Activated gamma-delta T cell (primary cell): ENCODE data around the gene SEMA6C.
"Not testable (repeated sequence)": the region's sequence is repeated elsewhere in the genome, so short reads cannot be mapped to it uniquely, and the experiment has no call there.

Source experiments
- DNase-seq: peaks from one replicate; lab custom pipeline; 2025; lab: John Stamatoyannopoulos, UW
- total RNA-seq, 2 donors: gene quantifications; one replicate each; lab custom pipeline; 2026; lab: John Stamatoyannopoulos, UW

SEMA6C gene, protein sequence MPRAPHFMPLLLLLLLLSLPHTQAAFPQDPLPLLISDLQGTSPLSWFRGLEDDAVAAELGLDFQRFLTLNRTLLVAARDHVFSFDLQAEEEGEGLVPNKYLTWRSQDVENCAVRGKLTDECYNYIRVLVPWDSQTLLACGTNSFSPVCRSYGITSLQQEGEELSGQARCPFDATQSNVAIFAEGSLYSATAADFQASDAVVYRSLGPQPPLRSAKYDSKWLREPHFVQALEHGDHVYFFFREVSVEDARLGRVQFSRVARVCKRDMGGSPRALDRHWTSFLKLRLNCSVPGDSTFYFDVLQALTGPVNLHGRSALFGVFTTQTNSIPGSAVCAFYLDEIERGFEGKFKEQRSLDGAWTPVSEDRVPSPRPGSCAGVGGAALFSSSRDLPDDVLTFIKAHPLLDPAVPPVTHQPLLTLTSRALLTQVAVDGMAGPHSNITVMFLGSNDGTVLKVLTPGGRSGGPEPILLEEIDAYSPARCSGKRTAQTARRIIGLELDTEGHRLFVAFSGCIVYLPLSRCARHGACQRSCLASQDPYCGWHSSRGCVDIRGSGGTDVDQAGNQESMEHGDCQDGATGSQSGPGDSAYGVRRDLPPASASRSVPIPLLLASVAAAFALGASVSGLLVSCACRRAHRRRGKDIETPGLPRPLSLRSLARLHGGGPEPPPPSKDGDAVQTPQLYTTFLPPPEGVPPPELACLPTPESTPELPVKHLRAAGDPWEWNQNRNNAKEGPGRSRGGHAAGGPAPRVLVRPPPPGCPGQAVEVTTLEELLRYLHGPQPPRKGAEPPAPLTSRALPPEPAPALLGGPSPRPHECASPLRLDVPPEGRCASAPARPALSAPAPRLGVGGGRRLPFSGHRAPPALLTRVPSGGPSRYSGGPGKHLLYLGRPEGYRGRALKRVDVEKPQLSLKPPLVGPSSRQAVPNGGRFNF
- total RNA-seq = 7.9 to 10.2 reads per million in 2 donors

DNA sequence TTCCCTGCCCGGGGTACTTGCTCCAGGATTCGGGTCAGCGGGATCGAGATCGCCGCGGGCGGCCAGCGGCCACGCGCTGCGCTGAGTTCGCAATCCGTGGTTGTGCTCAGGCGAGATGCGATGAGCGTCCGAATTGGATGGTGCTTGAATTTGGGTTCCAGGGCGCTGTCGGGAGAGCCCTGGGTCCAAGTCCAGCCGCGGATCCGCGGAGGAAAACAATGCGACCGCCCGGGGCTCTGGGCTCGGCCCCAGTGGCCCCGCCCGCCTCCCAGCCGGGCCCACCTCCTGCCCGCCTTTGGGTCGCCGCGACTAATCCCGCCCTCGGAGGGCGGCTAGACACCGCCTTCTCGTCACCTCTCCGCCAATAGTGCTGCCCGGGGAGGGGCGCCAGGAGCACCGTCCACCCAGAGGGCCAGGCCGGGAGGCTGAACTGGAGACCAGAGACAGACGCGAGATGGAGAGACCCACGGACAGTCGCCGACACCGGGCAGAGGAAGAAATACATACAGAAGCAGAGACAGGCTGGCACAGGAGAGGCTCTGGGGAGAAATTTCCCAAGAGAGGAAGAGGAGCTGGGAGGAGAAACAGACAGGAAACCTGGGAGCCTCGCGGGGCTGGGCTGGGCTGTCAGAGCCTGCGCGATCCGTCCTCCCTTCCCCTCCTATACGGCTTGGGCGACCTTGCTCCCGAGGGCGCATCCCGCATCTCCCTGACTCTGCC is at the start of gene SEMA6C:
TSS of gene SEMA6C (minus strand) at position 220 of the 720 bp plus-strand sequence. CDS start 4,010 bp downstream, outside the sequence.
- peak; percentile 78 for DNase-seq

DNA sequence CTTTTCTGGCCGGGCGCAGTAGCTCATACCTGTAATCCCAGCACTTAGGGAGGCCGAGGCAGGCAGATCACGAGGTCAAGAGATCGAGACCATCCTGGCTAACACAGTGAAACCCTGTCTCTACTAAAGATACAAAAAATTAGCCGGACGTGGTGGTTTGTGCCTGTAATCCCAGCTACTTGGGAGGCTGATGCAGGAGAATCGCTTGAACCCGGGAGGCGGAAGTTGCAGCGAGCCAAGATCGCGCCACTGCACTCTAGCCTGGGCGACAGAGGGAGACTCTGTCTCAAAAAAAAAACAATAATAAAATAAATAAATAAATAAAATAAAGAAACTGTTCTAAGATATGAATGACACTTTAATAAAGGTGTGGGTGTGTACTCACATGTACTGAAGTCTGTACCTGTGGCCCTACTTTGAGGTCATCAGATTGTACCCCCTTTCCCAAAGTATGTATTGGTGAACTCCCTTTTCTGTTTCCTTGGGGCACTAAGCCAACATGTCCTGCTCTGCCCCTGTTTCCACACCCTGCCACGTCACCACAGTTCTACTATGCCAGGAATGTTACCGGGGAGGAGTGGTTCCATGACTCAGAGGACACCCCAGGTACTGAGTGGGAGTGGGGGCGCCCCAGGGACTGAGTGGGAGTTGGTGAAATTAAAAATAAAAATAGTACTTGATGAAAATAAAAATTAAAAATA is 48.6 kb upstream of the SEMA6C start:
- not testable (repeated sequence) for DNase-seq

DNA sequence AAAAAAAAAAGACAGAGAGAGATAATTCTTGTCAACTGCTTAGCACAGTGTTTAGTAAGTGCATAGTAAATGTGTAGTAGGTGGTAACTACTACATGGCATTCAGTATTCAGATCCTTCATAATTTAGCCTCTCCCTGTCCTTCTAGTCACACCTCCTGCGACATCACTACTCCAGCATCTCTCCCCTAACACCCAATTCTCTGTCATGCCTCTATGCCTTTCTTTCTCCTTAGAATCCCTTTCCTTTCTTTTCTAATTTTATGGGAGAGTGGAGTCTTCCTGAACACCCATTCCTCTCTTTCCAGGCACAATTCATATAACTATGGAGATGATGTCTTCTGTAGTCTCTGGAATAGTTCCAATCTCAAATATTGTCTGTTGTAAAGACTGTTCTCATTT is 47.4 kb upstream of the SEMA6C start:
- DNase-seq = no peak

DNA sequence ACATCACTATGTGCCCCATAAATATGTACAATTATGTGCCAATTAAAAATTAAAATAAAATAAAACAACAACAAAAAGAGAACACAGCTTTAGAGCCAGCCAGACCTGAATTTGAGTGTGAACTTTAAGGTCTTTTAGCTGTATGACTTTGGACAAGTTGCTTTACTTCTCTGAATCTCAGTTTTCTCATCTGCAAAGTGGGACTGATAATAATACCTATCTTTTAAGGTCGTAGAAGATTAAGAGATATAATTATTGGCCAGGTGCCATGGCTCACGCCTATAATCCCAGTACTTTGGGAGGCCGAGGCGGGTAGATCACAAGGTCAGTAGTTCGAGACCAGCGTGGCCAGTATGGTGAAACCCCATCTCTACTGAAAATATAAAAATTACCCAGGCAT is 46.9 kb upstream of the SEMA6C start:
- DNase-seq = no peak

DNA sequence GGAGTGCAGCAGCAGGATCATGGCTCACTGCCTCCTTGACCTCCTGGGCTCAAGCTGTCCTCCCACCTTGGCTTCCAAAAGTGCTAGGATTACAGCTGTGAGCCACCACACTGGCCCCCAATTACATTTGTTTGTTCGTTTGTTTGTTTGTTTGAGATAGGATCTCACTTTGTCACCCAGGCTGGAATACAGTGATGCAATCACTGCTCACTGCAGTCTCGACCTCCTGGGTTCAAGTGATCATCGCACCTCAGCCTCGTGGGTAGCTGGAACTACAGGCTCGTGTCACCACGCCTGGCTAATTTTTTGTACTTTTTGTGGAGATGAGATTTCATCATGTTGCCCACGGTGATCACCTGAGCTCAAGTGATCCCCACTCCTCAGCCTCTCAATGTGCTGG is 45.6 kb upstream of the SEMA6C start:
- no peak for DNase-seq

DNA sequence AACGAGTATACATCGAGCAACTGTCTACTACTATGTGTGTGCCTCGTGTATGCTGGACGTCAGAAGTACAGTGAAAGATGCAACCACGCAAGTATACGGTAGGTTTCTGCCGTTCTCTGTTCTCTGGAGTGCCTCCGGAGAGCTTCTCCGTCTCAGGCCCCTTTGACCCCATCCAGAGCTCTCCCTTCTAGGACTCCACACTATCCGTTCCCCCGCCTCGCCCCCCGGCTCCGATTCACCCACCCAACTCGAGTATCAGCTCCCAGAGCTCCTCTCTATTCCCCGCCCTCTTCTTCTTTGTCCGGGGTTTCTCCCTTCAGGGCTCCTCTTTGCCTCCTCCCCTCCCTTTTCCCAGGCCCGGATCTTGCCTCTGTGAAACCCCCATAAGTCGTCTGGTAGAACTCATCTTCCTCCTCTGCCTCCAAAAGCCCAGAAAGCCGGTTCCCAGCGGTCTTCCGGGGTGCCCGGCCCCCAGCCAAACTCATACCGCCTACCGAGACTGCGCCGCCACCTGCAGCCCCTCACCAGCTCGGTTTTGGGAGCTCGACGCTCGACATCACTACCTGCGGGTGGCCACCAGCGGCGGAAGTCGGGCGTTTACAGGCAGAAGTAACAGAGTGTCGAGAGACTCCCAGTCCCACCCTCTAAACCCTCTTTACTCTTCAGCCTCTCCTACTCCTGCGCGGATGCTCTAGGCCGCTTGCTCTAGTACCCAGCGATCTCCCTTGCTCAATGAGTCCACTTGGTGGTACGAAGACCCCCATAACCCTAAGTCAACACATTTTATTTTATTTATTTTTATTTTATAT is 43.4 kb upstream of the SEMA6C start, which contains the start of gene VPS72:
TSS of gene VPS72 (minus strand) at position 561 of the 809 bp plus-strand sequence. CDS start at position 485, 76 bp downstream.
- peak; percentile 65 for DNase-seq

DNA sequence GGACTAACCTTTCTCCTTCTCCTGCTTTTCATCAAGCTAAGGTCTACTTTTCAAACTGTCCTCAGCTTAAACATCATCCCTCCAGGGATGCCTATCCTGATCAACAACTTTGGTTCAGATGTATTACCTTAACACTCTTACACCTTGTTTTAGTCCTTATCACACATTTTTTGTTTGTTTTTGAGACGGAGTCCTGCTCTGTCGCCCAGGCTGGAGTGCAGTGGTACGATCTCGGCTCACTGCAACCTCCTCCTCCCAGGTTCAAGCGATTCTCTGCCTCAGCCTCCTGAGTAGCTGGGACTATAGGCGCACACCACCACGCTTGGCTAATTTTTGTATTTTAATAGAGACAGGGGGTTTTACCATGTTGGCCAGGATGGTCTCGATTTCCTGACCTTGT is 42.2 kb upstream of the SEMA6C start:
- not testable (repeated sequence) for DNase-seq

DNA sequence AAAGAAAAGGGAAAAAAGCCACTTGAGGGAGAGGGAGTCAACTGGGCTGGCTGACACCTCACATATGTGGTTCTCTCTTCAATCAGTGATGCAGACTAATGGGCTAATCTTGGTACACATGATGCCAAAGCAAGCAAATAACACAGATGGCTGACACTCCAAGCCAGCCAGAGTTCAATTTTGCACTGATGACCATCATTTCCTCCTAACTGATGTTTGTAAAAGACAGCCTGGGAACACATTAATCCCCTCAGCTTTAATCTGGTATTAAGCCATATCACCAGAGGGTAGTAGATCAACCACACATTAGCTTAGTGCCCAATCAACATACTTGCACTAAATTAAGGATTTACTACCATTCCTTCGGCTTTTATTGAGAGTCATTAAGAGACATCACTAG is 40.8 kb upstream of the SEMA6C start:
- no peak for DNase-seq

DNA sequence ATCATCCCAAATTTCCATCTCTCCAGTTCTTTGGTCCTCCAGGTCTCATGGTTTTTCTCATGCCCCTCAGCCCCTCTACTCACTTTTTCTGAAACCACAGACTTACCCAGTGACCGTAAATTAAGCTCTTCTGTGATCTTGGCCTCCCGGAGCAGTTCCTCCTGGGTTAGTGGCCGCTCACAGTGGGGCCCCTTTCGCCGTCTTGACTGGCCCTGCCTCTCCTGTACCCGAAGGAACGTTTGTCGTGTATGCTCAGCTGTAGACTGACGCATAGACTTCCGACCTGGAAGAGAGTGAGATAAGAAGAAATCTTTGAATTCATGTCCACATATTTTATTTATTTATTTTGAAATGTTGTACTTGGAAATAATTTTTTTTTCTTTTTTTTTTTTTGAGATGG is 37.8 kb upstream of the SEMA6C start:
- DNase-seq = no peak

DNA sequence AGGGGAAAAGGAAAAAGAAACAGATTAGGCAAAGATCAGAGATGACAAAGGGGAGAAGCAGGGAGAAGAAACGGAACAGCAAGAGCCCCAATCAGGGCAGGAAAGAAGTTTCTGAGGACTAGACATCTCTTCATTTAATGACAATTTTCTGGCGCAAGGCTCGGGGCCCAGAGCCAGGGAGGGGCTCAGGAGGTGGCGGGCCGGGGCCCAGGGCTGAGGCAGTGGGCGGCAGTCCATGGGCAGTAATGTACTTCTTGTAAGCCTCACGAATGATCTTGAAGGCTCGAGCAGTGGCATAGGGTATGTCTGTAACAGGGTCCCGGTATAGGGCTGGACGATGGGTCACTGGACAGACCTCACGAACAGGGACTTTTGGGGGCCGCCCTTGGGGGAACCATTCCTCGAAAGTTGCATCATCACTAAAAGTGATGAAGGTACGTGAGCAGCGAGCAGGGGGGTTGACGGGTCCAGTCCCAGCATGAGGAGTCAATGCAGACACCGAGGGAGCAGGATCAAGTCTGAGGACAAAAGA is 30.1 kb upstream of the SEMA6C start:
- DNase-seq = no peak

DNA sequence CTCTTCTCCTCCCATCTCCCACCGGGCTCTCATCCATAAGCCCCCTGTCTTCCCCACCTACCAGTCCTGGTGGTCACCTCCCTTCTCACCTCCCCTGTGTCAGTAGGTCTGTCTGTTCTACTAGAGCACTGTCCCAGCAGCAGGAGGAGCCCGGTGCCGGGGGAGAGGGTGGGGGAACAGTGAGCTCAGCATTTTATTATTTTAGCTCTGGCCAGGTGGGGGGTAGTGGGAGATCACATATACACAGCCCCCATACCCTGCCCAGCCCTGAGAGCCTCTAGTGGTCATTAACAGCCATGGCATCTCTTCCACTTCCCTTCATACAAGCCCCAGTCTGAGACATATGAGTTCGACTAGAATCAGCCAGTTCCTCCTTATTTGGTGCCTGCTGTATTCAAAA is 29.4 kb upstream of the SEMA6C start, which contains the start of gene TMOD4:
TSS of gene TMOD4 (minus strand) at position 119 of the 400 bp plus-strand sequence. CDS start 1,106 bp downstream, outside the sequence.
- no peak for DNase-seq

DNA sequence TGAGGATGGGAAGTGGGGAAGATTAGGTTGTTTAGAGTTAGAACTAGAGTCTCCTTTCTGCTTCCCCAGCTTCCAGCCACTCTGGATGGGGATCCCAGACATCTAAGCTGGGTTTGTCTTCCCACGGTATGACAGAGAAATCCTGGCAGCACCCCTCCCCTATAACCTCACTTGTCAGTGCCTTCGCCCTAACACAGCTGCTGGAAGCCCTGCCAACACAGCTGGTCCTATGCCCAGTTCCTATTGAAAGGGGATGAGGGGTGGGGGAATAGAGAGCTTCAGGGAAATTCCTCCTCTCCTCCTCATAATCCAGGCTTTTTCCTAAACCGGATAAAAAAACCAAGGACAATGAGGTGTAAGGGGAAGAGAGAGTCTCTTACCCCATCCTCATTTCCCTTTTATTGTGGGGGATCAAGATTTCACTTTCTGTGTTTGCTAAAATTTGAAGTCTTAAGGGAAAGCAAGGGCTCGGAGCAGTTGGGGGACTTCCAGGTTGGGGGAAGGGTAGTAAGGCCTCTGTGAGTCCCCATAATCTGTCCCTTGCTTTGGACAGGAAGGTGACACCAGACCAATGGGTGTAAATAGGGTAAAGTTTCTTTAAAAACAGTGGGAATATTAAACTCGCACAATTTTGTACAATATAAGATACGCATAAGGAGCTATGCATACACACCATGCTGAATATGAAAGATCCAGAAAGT is 28.8 kb upstream of the SEMA6C start:
- DNase-seq = no peak

DNA sequence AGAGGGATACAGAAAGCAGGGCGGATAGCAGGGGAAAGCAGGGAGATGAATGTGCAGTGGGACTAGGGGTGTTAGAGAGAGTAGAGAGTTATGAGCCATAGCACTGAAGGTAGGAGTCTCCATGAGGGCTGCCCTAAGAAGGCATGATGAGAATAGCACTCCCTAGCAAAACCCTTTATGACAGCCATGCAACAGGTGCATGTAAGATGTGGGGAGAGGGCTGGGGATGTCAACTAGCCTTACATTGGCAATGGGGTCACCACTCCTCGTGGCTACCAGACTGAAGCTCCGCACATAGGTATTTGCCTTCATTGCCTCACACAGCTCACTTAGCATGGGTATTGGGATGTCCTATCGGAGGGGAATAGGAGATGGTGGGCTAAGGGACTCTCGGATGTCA is 24.8 kb upstream of the SEMA6C start:
- DNase-seq = no peak

DNA sequence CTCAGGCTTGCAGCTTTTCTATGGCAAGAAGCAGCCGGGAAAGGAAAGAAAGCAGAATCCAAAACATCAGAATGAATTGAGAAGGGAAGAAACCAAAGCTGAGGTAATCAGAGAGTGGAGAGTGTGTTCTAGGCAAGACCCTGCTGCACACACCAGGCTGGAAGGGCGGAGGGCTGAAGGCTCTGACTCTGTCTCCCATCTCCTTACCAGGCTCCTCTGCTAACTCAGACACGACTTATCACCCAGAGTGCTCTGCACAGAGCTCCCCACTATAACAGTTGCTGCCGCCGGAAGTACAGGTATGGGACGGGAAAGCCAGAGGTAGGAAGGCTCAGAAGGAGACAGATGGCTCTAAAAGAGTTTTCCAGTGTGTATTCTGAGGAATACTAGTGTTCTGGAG is 20.7 kb upstream of the SEMA6C start:
- no peak for DNase-seq

DNA sequence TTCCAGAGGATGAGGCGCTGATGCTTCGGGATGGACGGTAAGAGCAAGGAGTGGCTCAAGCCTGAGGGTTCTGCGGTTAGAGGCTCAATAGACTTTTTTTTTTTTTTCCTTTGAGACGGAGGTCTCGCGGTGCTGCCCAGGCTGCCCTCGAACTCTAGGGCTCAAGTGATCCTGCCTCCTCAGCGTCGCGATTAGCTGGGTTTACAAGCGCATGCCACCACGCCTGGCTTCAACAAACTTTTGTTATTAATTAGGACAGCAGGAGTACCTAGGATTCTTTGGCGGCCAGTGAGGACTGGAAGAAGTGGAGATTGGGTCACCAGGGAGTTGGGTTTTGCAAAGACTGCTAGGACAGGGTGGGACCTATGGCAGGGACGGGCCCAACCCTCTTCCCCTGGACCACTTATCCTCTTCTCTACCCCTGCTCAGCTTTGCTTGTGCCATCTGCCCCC is 20.1 kb upstream of the SEMA6C start:
- DNase-seq = no peak

DNA sequence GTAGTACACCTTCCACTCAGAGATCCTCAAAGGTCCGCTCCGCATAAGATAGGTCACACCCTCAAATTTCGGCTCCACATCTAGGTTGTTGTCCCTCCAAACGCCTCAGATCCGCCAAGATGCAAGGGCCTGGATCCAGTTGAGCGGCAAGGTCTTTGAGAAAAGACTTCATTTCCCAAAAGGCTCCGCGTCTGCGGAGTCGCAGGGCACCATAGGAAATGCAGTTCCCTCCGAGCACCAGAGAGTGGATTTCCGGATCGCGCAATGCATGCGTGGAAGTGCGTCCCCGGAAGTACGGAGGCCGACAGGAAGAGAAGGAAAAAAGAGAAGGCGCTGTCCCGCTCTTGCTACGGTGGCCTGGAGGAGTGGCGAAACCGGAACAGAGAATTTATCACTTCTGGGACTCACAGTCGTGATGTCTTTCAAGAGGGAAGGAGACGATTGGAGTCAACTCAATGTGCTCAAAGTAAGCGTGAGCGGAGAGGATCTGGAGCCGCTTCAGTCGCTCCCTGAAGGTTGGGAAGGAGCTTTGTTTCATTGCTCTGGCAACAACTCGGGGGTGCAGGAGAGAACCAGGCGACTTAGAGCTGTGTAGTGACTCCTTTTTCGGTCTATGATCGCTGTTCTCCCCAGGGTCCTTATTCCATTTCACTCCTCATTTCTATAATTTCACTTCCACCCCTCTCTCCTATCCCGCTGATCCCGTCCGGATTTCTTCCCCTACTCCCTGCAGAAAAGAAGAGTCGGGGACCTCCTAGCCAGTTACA is 19.5 kb upstream of the SEMA6C start, which contains the start of the genes LYSMD1 and SCNM1:
TSS of gene LYSMD1 (minus strand) at position 165 of the 767 bp plus-strand sequence. CDS start 644 bp downstream, outside the sequence.
TSS of gene SCNM1 (plus strand) at position 407 of the 767 bp plus-strand sequence. CDS start at position 416, 9 bp downstream.
- DNase-seq = peak; percentile 59

DNA sequence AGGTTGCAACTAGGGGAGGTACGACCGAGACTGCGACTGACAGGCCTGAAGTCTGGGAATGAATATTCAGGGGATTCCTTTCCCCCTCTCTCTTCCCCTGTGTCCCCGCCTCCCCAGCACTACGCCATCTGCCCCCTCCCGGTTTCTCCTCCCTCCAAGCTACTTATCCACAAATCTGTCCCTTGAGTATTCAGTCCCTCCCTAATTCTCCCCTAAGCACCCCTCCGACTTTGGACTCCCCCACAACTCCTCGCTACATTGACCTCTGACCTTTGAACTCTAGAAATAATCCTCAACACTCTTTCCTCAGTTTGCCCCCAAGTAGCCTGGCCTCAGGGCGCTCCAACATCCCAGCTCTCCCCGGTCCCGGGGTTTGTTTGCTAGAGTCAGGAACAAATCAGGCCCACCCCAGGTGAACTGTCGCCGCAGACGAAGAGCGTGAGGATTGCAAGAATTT is 18.9 kb upstream of the SEMA6C start:
- DNase-seq = no peak

DNA sequence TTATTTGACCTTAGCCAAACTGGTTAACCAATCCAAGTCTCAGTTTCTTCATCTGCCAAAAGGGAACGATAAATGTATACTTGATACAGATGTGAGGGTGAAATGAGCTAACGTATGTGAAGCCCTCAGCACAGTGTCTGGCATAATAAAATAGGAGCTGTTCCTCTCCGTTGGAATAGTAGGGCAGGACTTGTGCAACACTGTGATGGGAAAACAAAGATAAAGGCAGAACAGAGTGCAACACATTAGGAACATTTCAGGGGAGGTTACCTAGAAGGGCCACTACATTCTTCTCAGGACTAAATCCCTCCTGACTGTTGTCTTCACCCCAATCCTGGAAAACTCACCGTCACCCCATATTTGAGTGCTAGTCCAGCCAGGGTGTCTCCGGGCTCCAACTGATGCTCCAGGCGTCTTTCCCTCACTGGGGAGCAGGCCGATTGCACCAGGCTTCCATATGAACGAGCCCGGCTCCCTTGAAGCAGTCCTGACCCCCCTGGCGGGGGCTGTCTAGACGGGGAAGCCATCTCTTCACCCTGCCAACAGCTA is 18.4 kb upstream of the SEMA6C start:
- no peak for DNase-seq
